SU-DHL-6 (cell line): ENCODE data around the gene TTC3.

Experiments
- CTCF ChIP-seq: fragments of 200-600 bp; sonication (generic); IDR thresholded peaks from one replicate; pipeline ENCODE4 v1.5.1; 2017; ENCODE audit warnings: antibody characterized with exemption, mild to moderate bottlenecking, low read length, moderate library complexity; ENCODE audit not compliant: insufficient read depth, poor library complexity, severe bottlenecking
- EZH2phosphoT487 ChIP-seq: fragments of 200-600 bp; sonication (generic), shearing (Covaris generic); conservative IDR thresholded peaks from 2 replicates; pipeline ENCODE4 v1.6.1; 2018; ENCODE audit warnings: mild to moderate bottlenecking, antibody characterized with exemption, low read length, moderate library complexity, mixed read lengths

- TF ChIP-seq CTCF (no peak), EZH2phosphoT487 (no peak)
These were observed 33.5 kb upstream of the TTC3 start for GRCh38 chr21:37039411-37040075.
